NCI-H2196 (cell line): ENCODE data around the gene ZSCAN9.

Experiments used
- DNase-seq: peaks from one replicate; lab custom pipeline; 2025; ENCODE audit not compliant: unreplicated experiment; lab: John Stamatoyannopoulos, UW

The ZSCAN9 gene

GRCh38 chr6:28225056-28225834 is at the start of gene ZSCAN9:
TSS of gene ZSCAN9 (plus strand) at chr6:28225275. CDS start at chr6:28227085, 1,810 bp downstream.
- DNase-seq = peak; percentile 85

- no peak for DNase-seq
Observed at GRCh38 chr6:28176373-28176772, 48.7 kb upstream of the ZSCAN9 start.

- no peak for DNase-seq
Observed at GRCh38 chr6:28182255-28182654, 42.8 kb upstream of the ZSCAN9 start.

- DNase-seq = no peak
Observed at GRCh38 chr6:28188111-28188979, 36.7 kb upstream of the ZSCAN9 start.

GRCh38 chr6:28200020-28200419 is 25.1 kb upstream of the ZSCAN9 start:
- no peak for DNase-seq

- DNase-seq = no peak
Observed at GRCh38 chr6:28203201-28203600, 21.9 kb upstream of the ZSCAN9 start.

- DNase-seq = no peak
Observed at GRCh38 chr6:28205879-28206278, 19.2 kb upstream of the ZSCAN9 start.

GRCh38 chr6:28206527-28206926 is 18.5 kb upstream of the ZSCAN9 start:
- DNase-seq = no peak

GRCh38 chr6:28206928-28207509 is 18.1 kb upstream of the ZSCAN9 start:
- no peak for DNase-seq

- no peak for DNase-seq
Observed at GRCh38 chr6:28207510-28208110, 17.5 kb upstream of the ZSCAN9 start.

- no peak for DNase-seq
Observed at GRCh38 chr6:28208111-28208659, 16.9 kb upstream of the ZSCAN9 start.

GRCh38 chr6:28209753-28210535 is 15.1 kb upstream of the ZSCAN9 start:
- DNase-seq = no peak

GRCh38 chr6:28211840-28212509 is 13.1 kb upstream of the ZSCAN9 start:
- DNase-seq = no peak

- peak; percentile 67 for DNase-seq
Observed at GRCh38 chr6:28212510-28213212, 12.4 kb upstream of the ZSCAN9 start.

- no peak for DNase-seq
Observed at GRCh38 chr6:28213213-28213523, 11.9 kb upstream of the ZSCAN9 start.

GRCh38 chr6:28215425-28215824 is 9.7 kb upstream of the ZSCAN9 start:
- no peak for DNase-seq

- DNase-seq = no peak
Observed at GRCh38 chr6:28217890-28218289, 7.2 kb upstream of the ZSCAN9 start.

- DNase-seq = peak; percentile 80
Observed at GRCh38 chr6:28218312-28219248, 6.5 kb upstream of the ZSCAN9 start.
